Neural cell (in vitro differentiated cells): ENCODE results near the gene PSMD4. TPM values are rescaled to one million over a fixed set of nuclear protein-coding genes. Genes with fewer than 3 reads are reported as not detected.

Experiments
- H2AFZ ChIP-seq: fragments of 200-600, 300-800 bp; sonication (generic), shearing (Covaris generic); 2 replicates; pipeline ENCODE4 v1.6.0; 2014; ENCODE audit warnings: low read depth, mild to moderate bottlenecking, antibody characterized with exemption, low read length, moderate library complexity
- H3F3A ChIP-seq: fragments of 200-600 bp; shearing (Covaris generic); 2 replicates; pipeline ENCODE4 v1.6.1; 2016; ENCODE audit warnings: mild to moderate bottlenecking, moderate library complexity, mixed read lengths, antibody characterized with exemption, low read length; ENCODE audit not compliant: insufficient read depth, poor library complexity, severe bottlenecking
- H3K27ac ChIP-seq: fragments of 200-600, 300-800 bp; sonication (generic), shearing (Covaris generic); 2 replicates; pipeline ENCODE4 v1.5.1; 2014; ENCODE audit warnings: mild to moderate bottlenecking, low read length, moderate library complexity
- H3K27me3 ChIP-seq: fragments of 300-800, 200-600 bp; sonication (generic), shearing (Covaris generic); 2 replicates; pipeline ENCODE4 v1.6.0; 2014; ENCODE audit warnings: mild to moderate bottlenecking, low read depth, low read length, moderate library complexity; ENCODE audit not compliant: insufficient read depth
- H3K36me3 ChIP-seq: fragments of 300-800, 200-600 bp; sonication (generic), shearing (Covaris generic); 2 replicates; pipeline ENCODE4 v1.5.1; 2014; ENCODE audit warnings: mild to moderate bottlenecking, antibody characterized with exemption, low read length, moderate library complexity; ENCODE audit not compliant: insufficient read depth
- H3K4me2 ChIP-seq: fragments of 300-800, 200-600 bp; sonication (generic), shearing (Covaris generic); 2 replicates; pipeline ENCODE4 v1.6.0; 2014; ENCODE audit warnings: mild to moderate bottlenecking, low read length
- H3K4me3 ChIP-seq: fragments of 300-800, 200-600 bp; sonication (generic), shearing (Covaris generic); 2 replicates; pipeline ENCODE4 v1.5.1; 2014; ENCODE audit warnings: mild to moderate bottlenecking, low read length, moderate library complexity
- H3K79me2 ChIP-seq: fragments of 200-600 bp; shearing (Covaris generic); replicated peaks from 2 replicates; pipeline ENCODE4 v1.6.0; 2014; ENCODE audit warnings: mild to moderate bottlenecking, low read length, moderate library complexity; ENCODE audit not compliant: insufficient read depth
- H3K9ac ChIP-seq: fragments of 300-800, 200-600 bp; sonication (generic), shearing (Covaris generic); 2 replicates; pipeline ENCODE4 v1.6.1; 2016; ENCODE audit warnings: mild to moderate bottlenecking, low read length, mixed read lengths
- H3K9me2 ChIP-seq: fragments of 200-600 bp; shearing (Covaris generic); 2 replicates; pipeline ENCODE4 v1.6.1; 2016; ENCODE audit warnings: mild to moderate bottlenecking, low read length, mixed read lengths; ENCODE audit not compliant: insufficient read depth
- H3K9me3 ChIP-seq: fragments of 200-600, 300-800 bp; sonication (generic), shearing (Covaris generic); 2 replicates; pipeline ENCODE4 v1.6.1; 2016; ENCODE audit warnings: mild to moderate bottlenecking, mixed run types, low read length, moderate library complexity, mixed read lengths
- H4K20me1 ChIP-seq: fragments of 200-600 bp; shearing (Covaris generic); 2 replicates; pipeline ENCODE4 v1.6.1; 2016; ENCODE audit warnings: mild to moderate bottlenecking, mixed run types; ENCODE audit not compliant: insufficient read depth
- EP300 ChIP-seq: fragments of 450-650 bp; conservative IDR thresholded peaks from 2 replicates; pipeline ENCODE4 v1.6.1; 2014; ENCODE audit warnings: antibody characterized with exemption, mild to moderate bottlenecking, moderate library complexity; ENCODE audit not compliant: poor library complexity, severe bottlenecking
- EZH2 ChIP-seq: fragments of 200-600, 300-800 bp; shearing (Covaris generic), sonication (generic); IDR thresholded peaks from 2 replicates; pipeline ENCODE4 v1.6.1; 2014; ENCODE audit warnings: antibody characterized with exemption, low read length, borderline replicate concordance, mild to moderate bottlenecking; ENCODE audit not compliant: insufficient read depth, poor library complexity, severe bottlenecking
- MXI1 ChIP-seq: fragments of 450-650 bp; conservative IDR thresholded peaks from 2 replicates; pipeline ENCODE4 v1.6.1; 2014; ENCODE audit warnings: antibody characterized with exemption, mild to moderate bottlenecking; ENCODE audit not compliant: poor library complexity, severe bottlenecking
- POLR2AphosphoS5 ChIP-seq: IDR thresholded peaks from 2 replicates; pipeline ENCODE4 v1.6.1; 2012
- RAD21 ChIP-seq: fragments of 450-650 bp; conservative IDR thresholded peaks from 2 replicates; pipeline ENCODE4 v1.6.1; 2014; ENCODE audit warnings: antibody characterized with exemption, mild to moderate bottlenecking, moderate library complexity
- SMC3 ChIP-seq: fragments of 450-650 bp; conservative IDR thresholded peaks from 2 replicates; pipeline ENCODE4 v1.6.1; 2014; ENCODE audit warnings: antibody characterized with exemption, mild to moderate bottlenecking, moderate library complexity; ENCODE audit not compliant: poor library complexity
- TAF1 ChIP-seq: IDR thresholded peaks from 2 replicates; pipeline ENCODE4 v1.6.1; 2012; ENCODE audit warnings: low read depth
- polyA plus RNA-seq: library from polyadenylated mRNA; depleted of rRNA; stranded (reverse); fragments of >200 nt; gene quantifications from 2 replicates; pipeline ENCODE4 v1.2.3, GENCODE V29; 2014
- TF ChIP-seq, protein P1 (sequence below): fragments of 450-650 bp; IDR thresholded peaks from 2 replicates; pipeline ENCODE4 v1.5.1; 2014; ENCODE audit warnings: antibody characterized with exemption, mild to moderate bottlenecking, moderate library complexity; ENCODE audit not compliant: poor library complexity, severe bottlenecking
- TF ChIP-seq, protein P2 (sequence below): IDR thresholded peaks from 2 replicates; pipeline ENCODE4 v1.6.1; 2012; ENCODE audit warnings: borderline replicate concordance

The PSMD4 gene
- polyA plus RNA-seq, 1 donor from 2014 or later = 341 TPM

DNA sequence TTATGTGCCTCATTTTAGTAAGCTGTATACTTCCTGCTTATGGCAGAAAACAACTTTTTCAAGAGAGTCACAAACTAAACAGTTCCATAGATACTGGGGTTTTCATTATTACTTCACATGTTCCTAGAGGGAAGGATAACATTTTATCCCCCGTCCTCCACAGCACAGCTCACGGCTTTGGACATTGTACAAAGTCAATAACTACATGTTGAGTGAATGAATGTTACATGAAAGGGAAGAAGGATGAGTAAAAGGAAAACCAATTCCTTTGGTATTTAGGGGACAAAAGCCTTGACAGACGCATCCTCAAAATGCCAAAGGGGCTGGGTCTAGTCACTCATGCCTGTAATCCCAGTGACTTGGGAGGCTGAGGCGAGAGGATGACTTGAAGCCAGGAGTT, 57.9 kb downstream of the PSMD4 start:
- H4K20me1 ChIP-seq = no peaks in the 10 kb centered on the region
- H3K36me3 ChIP-seq = no peaks in the 10 kb centered on the region
- H3F3A ChIP-seq = no peaks in the 10 kb centered on the region
- no peaks in the 10 kb centered on the region for H3K9me3 ChIP-seq
- no peak overlapping the region for H3K9ac ChIP-seq
- no peak overlapping the region for H3K4me3 ChIP-seq
- H2AFZ ChIP-seq = no peak overlapping the region
- H3K27ac ChIP-seq = no peak overlapping the region
- no peaks in the 10 kb centered on the region for H3K9me2 ChIP-seq
- H3K27me3 ChIP-seq = no peaks in the 10 kb centered on the region
- TF ChIP-seq EP300 = no peak
- no peak for TF ChIP-seq SMC3
- TF ChIP-seq POLR2AphosphoS5 = no peak
- TF ChIP-seq, protein P1, sequence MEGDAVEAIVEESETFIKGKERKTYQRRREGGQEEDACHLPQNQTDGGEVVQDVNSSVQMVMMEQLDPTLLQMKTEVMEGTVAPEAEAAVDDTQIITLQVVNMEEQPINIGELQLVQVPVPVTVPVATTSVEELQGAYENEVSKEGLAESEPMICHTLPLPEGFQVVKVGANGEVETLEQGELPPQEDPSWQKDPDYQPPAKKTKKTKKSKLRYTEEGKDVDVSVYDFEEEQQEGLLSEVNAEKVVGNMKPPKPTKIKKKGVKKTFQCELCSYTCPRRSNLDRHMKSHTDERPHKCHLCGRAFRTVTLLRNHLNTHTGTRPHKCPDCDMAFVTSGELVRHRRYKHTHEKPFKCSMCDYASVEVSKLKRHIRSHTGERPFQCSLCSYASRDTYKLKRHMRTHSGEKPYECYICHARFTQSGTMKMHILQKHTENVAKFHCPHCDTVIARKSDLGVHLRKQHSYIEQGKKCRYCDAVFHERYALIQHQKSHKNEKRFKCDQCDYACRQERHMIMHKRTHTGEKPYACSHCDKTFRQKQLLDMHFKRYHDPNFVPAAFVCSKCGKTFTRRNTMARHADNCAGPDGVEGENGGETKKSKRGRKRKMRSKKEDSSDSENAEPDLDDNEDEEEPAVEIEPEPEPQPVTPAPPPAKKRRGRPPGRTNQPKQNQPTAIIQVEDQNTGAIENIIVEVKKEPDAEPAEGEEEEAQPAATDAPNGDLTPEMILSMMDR = no peak
- TF ChIP-seq, protein P2, sequence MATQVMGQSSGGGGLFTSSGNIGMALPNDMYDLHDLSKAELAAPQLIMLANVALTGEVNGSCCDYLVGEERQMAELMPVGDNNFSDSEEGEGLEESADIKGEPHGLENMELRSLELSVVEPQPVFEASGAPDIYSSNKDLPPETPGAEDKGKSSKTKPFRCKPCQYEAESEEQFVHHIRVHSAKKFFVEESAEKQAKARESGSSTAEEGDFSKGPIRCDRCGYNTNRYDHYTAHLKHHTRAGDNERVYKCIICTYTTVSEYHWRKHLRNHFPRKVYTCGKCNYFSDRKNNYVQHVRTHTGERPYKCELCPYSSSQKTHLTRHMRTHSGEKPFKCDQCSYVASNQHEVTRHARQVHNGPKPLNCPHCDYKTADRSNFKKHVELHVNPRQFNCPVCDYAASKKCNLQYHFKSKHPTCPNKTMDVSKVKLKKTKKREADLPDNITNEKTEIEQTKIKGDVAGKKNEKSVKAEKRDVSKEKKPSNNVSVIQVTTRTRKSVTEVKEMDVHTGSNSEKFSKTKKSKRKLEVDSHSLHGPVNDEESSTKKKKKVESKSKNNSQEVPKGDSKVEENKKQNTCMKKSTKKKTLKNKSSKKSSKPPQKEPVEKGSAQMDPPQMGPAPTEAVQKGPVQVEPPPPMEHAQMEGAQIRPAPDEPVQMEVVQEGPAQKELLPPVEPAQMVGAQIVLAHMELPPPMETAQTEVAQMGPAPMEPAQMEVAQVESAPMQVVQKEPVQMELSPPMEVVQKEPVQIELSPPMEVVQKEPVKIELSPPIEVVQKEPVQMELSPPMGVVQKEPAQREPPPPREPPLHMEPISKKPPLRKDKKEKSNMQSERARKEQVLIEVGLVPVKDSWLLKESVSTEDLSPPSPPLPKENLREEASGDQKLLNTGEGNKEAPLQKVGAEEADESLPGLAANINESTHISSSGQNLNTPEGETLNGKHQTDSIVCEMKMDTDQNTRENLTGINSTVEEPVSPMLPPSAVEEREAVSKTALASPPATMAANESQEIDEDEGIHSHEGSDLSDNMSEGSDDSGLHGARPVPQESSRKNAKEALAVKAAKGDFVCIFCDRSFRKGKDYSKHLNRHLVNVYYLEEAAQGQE = no peak
- TF ChIP-seq MXI1 = no peak
- no peak for TF ChIP-seq TAF1
- no peak for TF ChIP-seq EZH2
- no peak for TF ChIP-seq RAD21
- H3K4me2 ChIP-seq = no peak overlapping the region
- no peaks in the 10 kb centered on the region for H3K79me2 ChIP-seq

DNA sequence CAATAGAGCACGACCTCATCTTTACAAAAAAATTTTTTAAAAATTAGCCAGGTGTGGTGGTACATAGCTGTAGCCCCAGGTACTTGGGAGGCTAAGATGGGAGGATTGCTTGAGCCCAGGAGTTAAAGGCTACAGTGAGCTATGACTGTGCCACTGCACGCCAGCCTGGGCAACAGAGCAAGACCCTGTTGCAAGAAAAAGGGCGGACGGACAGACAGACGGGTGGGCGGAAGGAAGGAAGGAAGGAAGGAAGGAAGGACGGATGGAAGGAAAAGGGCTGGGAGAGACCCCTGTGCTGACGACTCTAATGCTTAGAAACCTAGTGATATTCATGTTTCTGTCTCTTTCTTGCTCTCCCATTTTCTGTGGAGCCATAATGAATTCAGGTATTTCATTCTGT, 58.3 kb downstream of the PSMD4 start:
- Histone ChIP-seq H3K4me2 (no peak overlapping the region), H4K20me1 (no peaks in the 10 kb centered on the region), H3K9ac (no peak overlapping the region), H3K9me3 (no peaks in the 10 kb centered on the region), H3K4me3 (no peak overlapping the region), H3K27me3 (no peaks in the 10 kb centered on the region), H3K9me2 (no peaks in the 10 kb centered on the region), H3K79me2 (no peaks in the 10 kb centered on the region), H3F3A (no peaks in the 10 kb centered on the region), H3K36me3 (no peaks in the 10 kb centered on the region), H3K27ac (no peak overlapping the region), H2AFZ (no peak overlapping the region)
- TF ChIP-seq POLR2AphosphoS5 = no peak
- TF ChIP-seq MXI1 = no peak
- no peak for TF ChIP-seq EZH2

DNA sequence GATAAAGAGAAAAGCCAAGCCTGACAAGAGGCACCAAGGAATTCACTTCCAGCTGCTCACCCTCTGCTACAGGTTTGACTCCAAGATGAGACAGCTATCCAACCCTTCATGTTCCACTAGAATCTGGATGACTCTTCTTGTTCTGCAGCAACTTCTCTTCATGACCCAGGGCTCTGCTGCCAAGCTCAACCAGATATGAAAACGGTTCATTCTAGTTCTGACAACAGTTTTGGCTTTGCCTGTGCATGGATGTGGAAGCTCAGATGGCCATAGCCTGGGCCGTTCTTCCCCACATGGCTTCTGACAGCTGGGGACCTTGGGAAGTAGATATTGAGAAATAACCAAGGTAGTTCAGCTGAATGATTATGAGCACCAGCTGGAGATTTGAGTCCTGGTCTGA, 59.0 kb downstream of the PSMD4 start:
- no peak overlapping the region for H3K4me2 ChIP-seq
- H3K36me3 ChIP-seq = no peaks in the 10 kb centered on the region
- H3F3A ChIP-seq = no peaks in the 10 kb centered on the region
- H3K4me3 ChIP-seq = no peak overlapping the region
- TF ChIP-seq EP300 (no peak), RAD21 (no peak), MXI1 (no peak), TAF1 (no peak), SMC3 (no peak), EZH2 (no peak), POLR2AphosphoS5 (no peak)
- TF ChIP-seq, protein P1 = no peak
- TF ChIP-seq, protein P2 = no peak
- H3K27me3 ChIP-seq = no peaks in the 10 kb centered on the region
- no peaks in the 10 kb centered on the region for H4K20me1 ChIP-seq
- no peaks in the 10 kb centered on the region for H3K9me3 ChIP-seq
- no peaks in the 10 kb centered on the region for H3K9me2 ChIP-seq
- no peak overlapping the region for H3K27ac ChIP-seq
- no peak overlapping the region for H2AFZ ChIP-seq
- no peak overlapping the region for H3K9ac ChIP-seq
- H3K79me2 ChIP-seq = no peaks in the 10 kb centered on the region
